ENCODE data around the gene TCN2. TPM values are rescaled to one million over a fixed set of nuclear protein-coding genes. Genes with fewer than 3 reads are reported as not detected.

TCN2 gene
- total and polyA plus RNA-seq, 4 donors = 10.6 to 60.9 (median 30.6) TPM

GRCh38 chr22:30610299-30610698 lies 3.3 kb downstream of the TCN2 start:
- peaks cover 0 to 12% (median 7%) of the 10 kb centered on the region in 4 donors for H3K36me3 ChIP-seq (ENCODE audit: control insufficient read depth in 4 of 4, insufficient read depth in 4 of 4, low read length in 4 of 4)
- H3K9me3 ChIP-seq (ENCODE audit: control insufficient read depth in 4 of 4, insufficient read depth in 3 of 4, low read length in 3 of 4) = no peaks in the 10 kb centered on the region
- H3K4me1 ChIP-seq (ENCODE audit: control insufficient read depth in 5 of 5, insufficient read depth in 5 of 5, low read length in 5 of 5) = peaks cover 3 to 17% (median 8%) of the 10 kb centered on the region in 5 donors
- ATAC-seq (ENCODE audit: insufficient read depth, low FRiP score) (no peak), DNase-seq (no peak)
- WGBS, 2 donors = 32 to 63% methylated on average over 7 of the region's 7 CpGs
- no peak for TF ChIP-seq CTCF (IDR thresholded peaks at IDR 0.05; ENCODE audit: control extremely low read depth, extremely low read depth)
- no peak overlapping the region for H3K4me3 ChIP-seq
- H3K9ac ChIP-seq (ENCODE audit: insufficient read depth in 1 of 2, low read length in 2 of 2) = no peak overlapping the region
- H3K27me3 ChIP-seq (ENCODE audit: control insufficient read depth in 3 of 3, insufficient read depth in 3 of 3, low read length in 2 of 3) = no peaks in the 10 kb centered on the region
- H3K27ac ChIP-seq (ENCODE audit: low read depth in 1 of 2, low read length in 1 of 2) = no peak overlapping the region

- Histone ChIP-seq H3K4me1 (ENCODE audit: control insufficient read depth in 5 of 5, insufficient read depth in 5 of 5, low read length in 5 of 5) (peaks cover 3 to 10% (median 4%) of the 10 kb centered on the region in 5 donors), H3K4me3 (no peak overlapping the region), H3K9me3 (ENCODE audit: control insufficient read depth in 4 of 4, insufficient read depth in 3 of 4, low read length in 3 of 4) (no peaks in the 10 kb centered on the region), H3K27ac (ENCODE audit: low read depth in 1 of 2, low read length in 1 of 2) (no peak overlapping the region), H3K27me3 (ENCODE audit: control insufficient read depth in 3 of 3, insufficient read depth in 3 of 3, low read length in 2 of 3) (no peaks in the 10 kb centered on the region), H3K36me3 (ENCODE audit: control insufficient read depth in 4 of 4, insufficient read depth in 4 of 4, low read length in 4 of 4) (peaks cover 0 to 16% (median 9%) of the 10 kb centered on the region in 4 donors), H3K9ac (ENCODE audit: insufficient read depth in 1 of 2, low read length in 2 of 2) (no peak overlapping the region)
- DNase-seq (no peak), ATAC-seq (ENCODE audit: insufficient read depth, low FRiP score) (no peak)
- 93 to 98% methylated on average over 3 of the region's 3 CpGs for WGBS, 2 donors
- no peak for TF ChIP-seq CTCF (IDR thresholded peaks at IDR 0.05; ENCODE audit: control extremely low read depth, extremely low read depth)
Measured at GRCh38 chr22:30611197-30611596, 4.2 kb downstream of the TCN2 start.

GRCh38 chr22:30612789-30613188 lies 5.8 kb downstream of the TCN2 start:
- peaks cover 0 to 21% (median 9%) of the 10 kb centered on the region in 4 donors for H3K36me3 ChIP-seq (ENCODE audit: control insufficient read depth in 4 of 4, insufficient read depth in 4 of 4, low read length in 4 of 4)
- DNase-seq = no peak

More at GRCh38 chr22:30612789-30613188, 5.8 kb downstream of the TCN2 start:
- Histone ChIP-seq H3K27me3 (ENCODE audit: control insufficient read depth in 3 of 3, insufficient read depth in 3 of 3, low read length in 2 of 3) (no peaks in the 10 kb centered on the region), H3K4me1 (ENCODE audit: control insufficient read depth in 5 of 5, insufficient read depth in 5 of 5, low read length in 5 of 5) (peaks cover 0 to 7% (median under 1%) of the 10 kb centered on the region in 5 donors), H3K4me3 (no peak overlapping the region), H3K9ac (ENCODE audit: insufficient read depth in 1 of 2, low read length in 2 of 2) (no peak overlapping the region), H3K9me3 (ENCODE audit: control insufficient read depth in 4 of 4, insufficient read depth in 3 of 4, low read length in 3 of 4) (no peaks in the 10 kb centered on the region), H3K27ac (ENCODE audit: low read depth in 1 of 2, low read length in 1 of 2) (no peak overlapping the region)
- no peak for ATAC-seq (ENCODE audit: insufficient read depth, low FRiP score)
- TF ChIP-seq CTCF (IDR thresholded peaks at IDR 0.05; ENCODE audit: control extremely low read depth, extremely low read depth) = no peak
- 95 to 96% methylated on average over 8 of the region's 8 CpGs for WGBS, 2 donors

All from lung (tissue), 12 donors.